ENCODE data around the gene KRTAP10-2.

Gene KRTAP10-2

DNA sequence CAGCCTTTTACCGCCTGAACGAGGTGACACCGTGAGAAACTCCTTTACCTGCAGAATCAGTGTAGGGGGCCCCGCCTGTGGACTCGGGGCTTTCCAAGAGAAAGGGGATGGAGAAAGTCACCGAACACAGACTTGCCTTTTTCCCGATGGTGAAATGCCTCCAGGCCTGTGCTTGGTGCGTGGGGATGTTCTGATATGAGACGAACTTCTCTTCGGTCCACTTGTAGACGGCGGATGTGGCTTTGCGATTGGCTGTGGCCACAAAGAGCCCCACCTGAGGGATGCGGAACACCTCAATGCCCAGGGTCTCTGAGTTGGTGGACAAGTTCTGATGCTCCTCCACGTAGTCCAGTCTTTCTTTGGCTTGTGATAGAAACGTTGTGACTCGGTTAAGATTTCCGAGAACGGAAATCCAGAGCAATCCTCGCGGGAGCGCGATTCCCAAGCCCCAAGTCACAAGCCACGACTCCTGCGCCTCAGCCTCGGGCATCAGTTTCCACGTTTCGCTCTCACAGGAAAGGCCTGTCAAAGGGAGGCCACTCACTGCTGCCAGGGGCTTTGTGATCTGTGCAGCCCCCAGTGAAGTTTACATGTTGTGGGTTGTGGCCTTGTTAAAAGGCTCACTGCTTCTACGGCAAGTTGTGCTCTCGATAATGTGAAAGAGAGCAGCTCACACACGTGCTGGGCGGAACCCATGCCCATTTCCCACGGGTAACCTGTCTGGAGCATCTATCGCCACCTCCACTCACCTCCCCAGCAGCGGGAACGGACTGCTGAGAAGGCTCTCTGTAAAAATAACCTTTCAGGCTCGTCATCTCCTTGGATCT, 23.9 kb downstream of the KRTAP10-2 start:
- in situ Hi-C loops (cut with MboI; ENCODE audit: low sequenced_read_pairs), result no loop called here

DNA sequence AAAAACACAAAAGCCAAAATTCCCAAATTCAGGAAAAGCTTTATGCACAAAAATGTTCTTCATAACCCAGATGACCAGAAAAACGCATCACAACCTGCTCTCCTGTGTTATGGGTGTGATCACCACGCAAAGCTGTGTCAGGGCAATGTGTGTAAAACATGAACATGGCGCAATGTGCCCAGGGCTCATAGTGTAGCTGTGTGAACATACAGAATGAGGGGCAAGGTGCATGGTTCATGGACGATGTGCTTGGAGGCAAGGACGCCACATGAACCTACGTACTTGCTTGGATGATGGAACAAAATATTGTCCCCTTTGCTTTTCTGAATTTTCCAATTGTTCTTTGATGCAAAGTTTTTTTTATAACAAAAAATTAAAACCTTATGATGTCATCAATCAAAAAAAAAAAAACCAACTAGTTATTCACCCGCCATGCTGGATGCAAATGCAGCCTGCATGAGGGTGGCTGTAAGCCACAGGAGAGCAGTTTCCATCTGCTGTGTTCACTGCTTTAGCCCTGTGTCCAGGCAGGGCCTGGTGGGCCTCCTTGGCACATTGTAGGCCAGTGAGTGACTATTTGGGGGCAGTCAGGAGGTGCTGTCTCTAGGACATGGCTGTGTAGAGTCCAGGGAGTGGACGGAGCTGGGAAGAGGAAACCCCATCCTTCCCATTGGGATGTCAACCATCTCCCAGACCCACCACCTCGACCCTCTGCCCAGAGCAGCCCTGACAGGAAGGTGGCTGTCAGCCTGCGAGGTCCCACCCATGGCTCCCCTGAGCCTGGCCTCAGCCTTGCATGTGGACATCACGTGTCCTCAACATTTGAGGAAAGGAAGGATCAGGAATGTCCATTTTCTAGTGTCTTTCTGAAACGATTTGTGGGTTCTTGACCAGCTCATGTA, 25.0 kb downstream of the KRTAP10-2 start:
- in situ Hi-C loops (cut with MboI; ENCODE audit: low sequenced_read_pairs), result no loop called here

- in situ Hi-C loops (cut with MboI; ENCODE audit: low sequenced_read_pairs), result no loop called here
Observed at GRCh38 chr21:44525391-44526095, 25.8 kb downstream of the KRTAP10-2 start.

DNA sequence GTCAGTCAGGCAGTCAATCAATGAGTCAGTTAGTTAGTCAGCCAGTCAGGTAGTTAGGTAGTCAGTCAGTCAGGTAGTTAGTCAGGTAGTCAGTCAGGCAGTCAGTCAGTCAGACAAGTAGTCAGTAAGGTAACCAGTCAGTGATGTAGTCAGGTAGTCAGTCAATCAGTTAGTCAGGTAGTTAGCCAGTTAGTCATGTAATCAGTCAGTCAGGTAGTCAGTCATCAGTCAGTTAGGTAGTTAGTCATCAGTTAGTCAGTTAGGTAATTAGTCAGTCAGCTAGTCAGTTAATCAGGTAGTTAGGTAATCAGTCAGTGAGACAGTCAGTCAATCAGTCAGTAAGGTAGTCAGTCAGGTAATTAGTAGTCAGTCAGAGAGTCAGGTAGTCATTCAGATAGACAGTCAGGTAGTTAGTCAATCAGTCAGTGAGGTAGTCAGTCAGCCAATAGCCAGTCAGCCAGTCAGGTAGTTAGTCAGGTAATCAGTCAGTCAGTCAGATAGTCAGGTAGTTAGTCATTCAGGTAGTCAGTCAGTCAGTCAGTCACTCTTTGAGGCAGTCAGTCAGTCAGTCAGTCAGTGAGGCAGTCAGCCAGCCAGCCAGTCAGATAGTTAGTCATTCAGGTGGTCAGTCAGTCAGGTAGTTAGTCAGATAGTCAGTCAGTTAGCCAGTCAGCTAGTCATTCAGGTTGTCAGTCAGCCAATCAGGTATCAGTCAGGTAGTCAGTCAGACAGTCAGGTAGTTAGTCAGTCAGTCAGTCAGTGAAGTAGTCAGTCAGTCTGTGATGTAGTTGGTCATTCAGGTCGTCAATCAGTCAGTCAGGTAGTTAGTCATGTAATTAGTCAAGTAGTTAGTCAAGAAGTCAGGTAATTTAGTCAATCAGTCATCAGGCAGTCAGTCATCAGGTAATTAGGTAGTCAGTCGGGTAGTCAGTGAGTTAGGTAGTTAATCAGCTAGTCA, 26.6 kb downstream of the KRTAP10-2 start:
- in situ Hi-C loops (cut with MboI; ENCODE audit: low sequenced_read_pairs), result loop anchor here (25.0 kb wide), 1 partner anchor 413 kb away; the partner anchor contains the start of gene SLX9

- in situ Hi-C loops (cut with MboI; ENCODE audit: low sequenced_read_pairs), result loop anchor here (25.0 kb wide), 1 partner anchor 414 kb away; the partner anchor contains the start of gene SLX9
Observed at GRCh38 chr21:44523567-44524413, 27.5 kb downstream of the KRTAP10-2 start.

DNA sequence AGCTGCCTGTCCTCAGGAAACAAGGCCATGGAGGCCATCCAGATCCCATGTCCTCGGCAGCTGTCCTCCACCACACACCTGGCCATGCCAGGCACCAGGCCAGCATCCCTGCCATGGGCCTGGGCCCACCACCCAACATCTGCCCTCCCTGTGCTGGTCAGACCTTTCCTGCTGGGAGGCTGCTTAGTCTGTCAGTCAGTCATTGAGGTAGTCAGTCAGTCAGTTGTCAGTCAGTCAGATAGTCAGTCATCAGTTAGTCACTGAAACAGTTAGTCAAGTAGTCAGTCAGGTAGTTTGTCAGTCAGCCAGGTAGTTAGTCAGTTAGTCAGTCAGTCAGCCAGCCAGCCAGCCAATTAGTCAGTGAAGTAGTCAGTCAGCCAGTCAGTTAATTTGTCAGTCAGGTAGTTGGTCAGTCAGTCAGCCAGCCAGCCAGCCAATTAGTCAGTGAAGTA, 28.5 kb downstream of the KRTAP10-2 start:
- in situ Hi-C loops (cut with MboI; ENCODE audit: low sequenced_read_pairs), result loop anchor here (25.0 kb wide), 1 partner anchor 415 kb away; the partner anchor contains the start of gene SLX9

DNA sequence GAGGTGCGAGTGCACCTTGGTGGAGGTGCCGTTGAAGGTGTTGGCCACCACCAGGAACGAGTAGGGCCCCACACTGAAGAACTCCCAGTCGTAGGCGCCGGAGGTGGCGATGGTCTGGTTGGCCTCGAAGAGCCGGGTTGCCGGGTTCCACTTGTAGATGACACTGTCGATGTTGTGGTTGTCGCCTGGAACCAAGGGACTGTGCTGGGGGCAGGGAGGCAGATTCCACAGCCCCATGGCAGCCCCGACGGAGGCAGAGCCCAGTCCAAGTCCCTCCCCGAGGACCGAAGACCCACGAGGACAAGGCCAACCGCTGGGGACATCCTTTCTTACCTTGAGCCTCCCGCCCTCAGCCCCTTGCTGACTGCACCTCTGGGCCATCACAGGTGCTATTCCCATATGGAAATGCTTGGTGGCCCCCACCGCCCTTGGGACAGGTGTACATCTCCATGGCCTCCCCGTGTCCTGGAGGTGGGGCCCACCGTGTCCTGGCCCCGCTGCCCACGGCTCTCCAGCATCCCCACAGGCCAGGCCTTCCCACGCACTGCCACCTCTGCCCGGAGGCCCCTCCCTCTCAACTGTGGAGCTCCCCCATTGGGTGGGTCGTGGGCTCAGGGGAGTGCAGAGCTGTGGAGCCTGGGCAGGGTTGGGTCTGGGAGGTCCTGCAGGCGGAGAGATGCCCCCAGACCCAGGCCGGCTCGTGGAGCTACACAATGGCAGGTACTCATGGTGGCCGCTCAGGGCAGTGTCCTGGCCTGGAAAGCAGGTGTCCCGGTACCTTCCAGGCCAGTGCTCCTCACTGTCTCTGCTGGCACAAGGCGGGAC, 29.2 kb downstream of the KRTAP10-2 start:
- in situ Hi-C loops (cut with MboI; ENCODE audit: low sequenced_read_pairs), result loop anchor here (25.0 kb wide), 1 partner anchor 415 kb away; the partner anchor contains the start of gene SLX9

DNA sequence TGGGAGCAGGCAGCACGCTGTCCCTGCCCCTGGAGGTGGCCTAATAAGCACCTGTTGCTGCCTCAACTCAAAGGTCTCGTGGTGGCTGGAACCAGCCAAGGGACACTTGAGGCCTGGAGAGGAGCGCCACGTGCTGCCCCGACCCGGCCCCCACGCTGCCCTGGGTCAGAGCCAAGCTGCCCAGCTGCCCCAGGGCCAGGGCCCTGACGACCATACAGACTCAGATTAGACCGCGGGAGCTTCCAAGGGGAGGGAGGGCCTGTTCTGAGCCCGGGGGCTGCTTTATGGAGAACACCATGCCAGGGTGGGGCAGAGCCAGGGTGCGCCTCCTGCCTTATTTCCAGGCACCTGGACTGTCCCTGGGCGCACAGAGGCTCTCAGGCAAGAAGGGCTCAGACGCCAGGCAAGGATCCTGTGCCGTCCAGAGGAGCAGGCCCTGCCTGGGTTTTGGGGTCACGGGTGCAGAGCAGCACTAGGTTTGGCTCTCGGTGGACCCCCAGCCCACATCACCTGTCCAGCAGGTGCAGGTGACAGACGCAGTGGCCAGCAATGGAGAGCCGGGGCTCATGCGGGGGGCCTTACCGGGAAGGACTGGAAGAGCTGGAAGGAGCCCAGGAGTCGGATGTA, 29.9 kb downstream of the KRTAP10-2 start:
- in situ Hi-C loops (cut with MboI; ENCODE audit: low sequenced_read_pairs), result loop anchor here (25.0 kb wide), 1 partner anchor 416 kb away; the partner anchor contains the start of gene SLX9

DNA sequence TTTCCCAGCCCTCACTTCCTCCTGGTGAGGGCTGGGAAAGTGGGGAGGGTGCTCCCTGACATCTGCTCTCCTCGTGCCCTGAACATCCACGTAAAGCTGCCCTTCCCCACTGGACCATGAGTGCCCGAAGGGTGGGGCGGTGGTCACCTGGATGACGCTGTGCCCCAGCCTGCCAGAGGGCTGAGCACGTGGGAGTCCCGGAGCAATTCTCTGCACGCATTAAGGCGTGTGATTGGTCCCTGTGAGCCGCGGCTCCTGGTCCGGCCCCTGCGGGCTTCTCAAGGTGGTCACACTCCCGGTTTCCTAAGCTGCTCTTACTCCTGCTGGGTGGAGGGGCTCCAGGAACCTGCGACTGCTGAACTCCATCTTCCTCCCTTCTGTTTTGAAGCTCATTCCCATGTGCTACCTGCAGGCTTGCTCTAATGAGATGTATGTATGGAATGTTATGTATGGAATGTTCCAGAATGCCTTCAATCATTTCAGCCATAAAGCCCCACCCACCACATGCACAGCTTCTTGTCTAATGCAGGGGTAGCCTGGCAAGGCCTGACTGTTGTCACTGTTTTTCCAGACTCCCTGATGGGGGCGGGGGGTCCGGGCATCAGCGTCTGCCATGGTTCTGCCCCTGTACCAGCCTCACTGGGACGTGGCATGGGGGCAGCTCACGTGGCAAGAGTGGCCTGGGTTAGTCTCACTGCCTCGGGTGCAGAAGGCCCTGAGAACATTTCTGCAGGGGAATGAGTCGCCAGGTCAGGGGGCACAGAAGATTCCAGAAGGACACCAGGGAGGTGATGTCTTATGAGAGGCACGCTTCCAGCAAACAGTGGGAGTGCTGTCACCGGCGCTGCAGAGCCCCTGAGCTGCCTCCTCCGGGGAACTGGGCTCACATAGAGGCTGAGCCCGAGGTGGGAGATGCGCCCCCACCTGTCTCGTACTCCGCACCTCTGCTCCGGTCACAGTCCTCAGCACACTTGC, 30.7 kb downstream of the KRTAP10-2 start:
- in situ Hi-C loops (cut with MboI; ENCODE audit: low sequenced_read_pairs), result loop anchor here (25.0 kb wide), 1 partner anchor 417 kb away; the partner anchor contains the start of gene SLX9

GRCh38 chr21:44519346-44520325, 31.7 kb downstream of the KRTAP10-2 start:
- in situ Hi-C loops (cut with MboI; ENCODE audit: low sequenced_read_pairs), result loop anchor here (25.0 kb wide), 1 partner anchor 418 kb away; the partner anchor contains the start of gene SLX9

DNA sequence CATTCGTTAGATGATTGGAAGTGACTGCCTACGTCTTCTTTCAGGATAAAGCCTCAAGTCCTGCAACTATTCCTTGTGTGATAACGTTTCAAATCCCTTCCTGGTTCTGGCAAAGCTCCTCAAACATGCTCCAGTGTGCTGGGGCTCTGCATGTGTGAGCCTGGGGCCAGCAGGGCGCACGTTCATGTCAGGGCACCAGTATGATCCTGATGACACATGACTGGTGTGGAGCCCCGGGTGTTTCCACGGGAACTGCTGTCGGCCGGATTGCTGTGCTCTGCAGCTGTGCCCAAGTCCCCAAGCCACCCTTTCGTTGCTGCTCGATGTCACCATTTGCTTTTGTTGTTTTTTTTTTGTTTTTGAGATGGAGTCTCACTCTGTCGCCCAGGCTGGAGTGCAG, 32.6 kb downstream of the KRTAP10-2 start:
- in situ Hi-C loops (cut with MboI; ENCODE audit: low sequenced_read_pairs), result loop anchor here (25.0 kb wide), 1 partner anchor 419 kb away; the partner anchor contains the start of gene SLX9

DNA sequence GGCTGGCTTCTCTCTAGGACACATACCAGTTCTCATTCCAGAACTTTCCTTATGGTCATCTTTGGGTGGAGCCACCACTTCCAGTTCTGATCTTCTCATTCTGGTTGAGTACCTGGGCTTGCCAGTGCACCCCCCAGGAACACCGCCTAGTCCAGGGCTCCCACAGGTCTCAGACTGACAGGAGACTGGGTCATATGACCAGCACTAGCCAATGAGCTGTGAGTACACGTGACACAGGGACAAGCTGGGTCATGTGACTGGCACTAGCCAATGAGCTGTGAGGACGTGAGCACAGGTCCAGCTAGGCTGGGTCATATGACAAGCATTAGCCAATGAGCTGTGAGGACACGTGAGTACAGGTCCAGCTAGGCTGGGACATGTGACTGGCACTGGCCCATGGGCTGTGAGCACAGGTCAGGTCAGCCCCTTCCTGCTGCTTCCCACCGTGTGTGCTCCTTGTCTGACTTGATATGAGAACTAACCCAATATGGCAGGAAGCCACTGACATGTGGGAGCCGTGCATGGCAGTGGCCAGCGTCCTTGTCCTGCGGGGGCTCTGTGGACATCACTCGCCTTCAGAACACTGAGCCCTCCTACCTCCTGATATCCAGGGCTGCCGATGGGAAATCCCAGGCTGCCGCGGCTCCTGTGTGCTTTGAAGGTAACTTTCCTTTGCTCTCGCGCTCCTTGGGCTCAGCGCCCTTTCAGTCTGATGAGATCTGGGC, 34.0 kb downstream of the KRTAP10-2 start:
- in situ Hi-C loops (cut with MboI; ENCODE audit: low sequenced_read_pairs), result loop anchor here (25.0 kb wide), 1 partner anchor 420 kb away; the partner anchor contains the start of gene SLX9

- in situ Hi-C loops (cut with MboI; ENCODE audit: low sequenced_read_pairs), result loop anchor here (25.0 kb wide), 1 partner anchor 420 kb away; the partner anchor contains the start of gene SLX9
Observed at GRCh38 chr21:44516828-44517174, 34.5 kb downstream of the KRTAP10-2 start.

DNA sequence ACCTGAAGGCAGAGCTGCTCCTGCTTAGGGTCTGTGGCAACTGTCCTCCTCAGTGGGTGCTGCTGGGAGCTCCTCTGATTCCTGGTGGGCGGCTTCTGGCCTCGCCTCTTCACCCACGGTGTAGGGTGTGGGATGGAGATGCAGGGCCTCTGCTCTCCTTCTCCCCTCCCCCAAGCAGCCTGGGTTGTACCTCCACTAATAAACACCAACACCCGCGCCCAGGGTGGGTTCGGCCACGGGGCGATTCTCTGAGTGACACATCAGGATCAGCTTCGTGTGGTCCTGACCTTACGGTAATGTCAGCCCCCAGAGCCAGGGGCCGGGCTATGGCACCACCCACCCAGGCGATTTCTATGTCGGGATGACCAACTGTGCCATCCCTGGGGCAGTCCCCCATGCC, 35.0 kb downstream of the KRTAP10-2 start:
- in situ Hi-C loops (cut with MboI; ENCODE audit: low sequenced_read_pairs), result loop anchor here (25.0 kb wide), 1 partner anchor 421 kb away; the partner anchor contains the start of gene SLX9
